GM04503 (cell line): ENCODE results near the gene ZFPM1.
"Not testable (repeated sequence)": the region's sequence is repeated elsewhere in the genome, so short reads cannot be mapped to it uniquely, and the experiment has no call there.

Experiments used
- DNase-seq: peaks from one replicate; pipeline ENCODE4 v3.0.0-alpha.2; 2012; ENCODE audit warnings: low read depth

ZFPM1 gene

DNA sequence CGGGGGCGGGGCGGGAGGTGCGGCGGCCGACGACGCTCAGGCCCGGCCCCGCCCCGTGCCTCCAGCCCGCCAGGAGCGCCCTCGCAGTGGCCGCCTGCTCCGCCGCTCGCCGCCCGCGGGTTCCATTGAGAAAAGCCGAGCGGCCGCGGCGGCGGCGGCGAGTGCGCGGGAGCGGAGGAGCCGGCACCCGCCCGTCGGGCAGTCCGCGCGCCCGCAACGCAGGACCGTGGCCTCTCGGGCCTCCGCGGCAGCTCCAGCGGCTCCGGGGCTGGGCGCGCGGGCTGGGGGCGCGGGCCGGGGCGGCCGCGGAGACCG is at the start of gene ZFPM1:
Gene ZFPM1, plus strand, starts transcription at position 64 of the 315 bp plus-strand sequence. CDS start 359 bp downstream, outside the sequence.
- no peak for DNase-seq

GRCh38 chr16:88403794-88404581 is 49.1 kb upstream of the ZFPM1 start:
- no peak for DNase-seq

DNA sequence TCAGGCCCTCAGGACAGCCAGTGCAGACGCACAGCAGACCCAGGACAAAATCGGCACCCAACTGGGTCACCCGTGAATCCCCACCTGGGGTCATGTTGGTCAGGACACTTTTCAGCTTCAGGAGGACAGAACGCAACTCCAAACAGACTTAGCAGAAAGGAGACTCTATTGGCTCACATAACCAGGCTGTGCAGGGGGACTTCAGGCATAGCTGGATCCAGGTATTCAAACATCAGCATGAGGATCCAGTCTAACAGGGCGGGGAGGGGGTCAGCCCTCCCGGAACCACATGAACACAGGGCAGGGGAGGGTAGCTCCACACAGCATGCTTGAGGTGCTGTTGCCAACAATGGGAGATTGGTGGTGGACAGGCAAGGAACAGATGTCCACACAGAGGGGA is 48.3 kb upstream of the ZFPM1 start:
- DNase-seq, result no peak

DNA sequence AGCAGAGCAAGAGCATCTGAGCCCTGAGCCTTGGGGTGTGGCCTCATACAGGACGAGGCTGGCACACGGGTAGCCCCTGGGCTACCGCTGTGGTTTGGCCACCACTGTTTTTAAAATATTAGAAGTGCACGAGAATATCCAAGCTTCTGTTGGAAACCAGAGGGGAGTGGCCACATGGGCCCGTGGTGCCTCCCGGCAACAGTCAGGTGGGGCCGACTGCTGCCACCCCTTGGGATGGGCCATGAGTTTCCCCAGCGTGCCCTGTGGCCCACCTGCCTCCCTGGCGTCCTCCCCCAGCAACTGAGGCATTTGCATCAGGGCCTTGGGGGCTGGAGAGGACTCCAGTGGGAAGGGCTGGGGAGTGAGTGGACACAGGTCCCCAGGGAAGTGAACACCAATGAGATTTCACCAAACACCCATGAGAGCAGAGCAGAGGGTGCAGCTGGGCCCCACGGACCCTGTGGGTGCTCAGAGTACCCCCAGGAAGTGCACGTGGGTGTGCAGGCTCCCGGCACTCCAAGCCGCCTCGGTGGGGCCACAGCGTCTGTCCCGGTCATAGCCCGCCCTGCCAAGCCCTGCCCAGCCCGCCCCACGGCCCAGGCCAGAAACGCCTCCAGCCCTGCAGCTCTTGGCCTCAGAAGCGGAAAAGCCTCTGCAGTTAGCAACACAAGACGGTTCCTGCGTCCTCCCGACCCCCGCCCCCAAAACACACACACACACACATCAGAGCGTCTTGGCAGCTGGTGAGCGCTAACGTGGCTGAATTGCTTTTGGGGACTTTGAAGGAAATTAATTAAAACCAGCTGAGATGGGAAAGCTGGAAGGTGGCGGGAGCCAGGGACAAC is 47.6 kb upstream of the ZFPM1 start:
- no peak for DNase-seq

GRCh38 chr16:88406096-88407041 is 46.7 kb upstream of the ZFPM1 start:
- no peak for DNase-seq

DNA sequence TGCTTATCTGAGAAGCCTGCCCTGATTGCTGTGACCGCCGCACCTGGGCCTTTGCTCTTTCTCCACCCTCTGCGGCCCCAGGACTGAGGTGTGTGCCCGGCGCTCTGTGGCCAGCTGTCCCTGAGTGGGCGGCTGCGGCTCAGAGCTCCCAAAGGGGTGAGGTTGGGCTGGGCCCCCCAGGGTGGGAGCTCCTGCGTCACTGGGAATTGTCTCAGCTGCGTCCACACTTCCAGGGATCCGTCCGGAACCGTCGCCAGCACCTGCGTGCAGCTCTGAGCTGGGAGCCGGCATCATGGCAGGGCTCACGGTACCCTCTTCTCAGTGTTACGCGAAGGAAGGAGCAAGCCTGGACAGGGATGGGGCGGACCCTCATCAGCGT is 46.0 kb upstream of the ZFPM1 start:
- no peak for DNase-seq

GRCh38 chr16:88407807-88408206 is 45.3 kb upstream of the ZFPM1 start:
- DNase-seq, result no peak

DNA sequence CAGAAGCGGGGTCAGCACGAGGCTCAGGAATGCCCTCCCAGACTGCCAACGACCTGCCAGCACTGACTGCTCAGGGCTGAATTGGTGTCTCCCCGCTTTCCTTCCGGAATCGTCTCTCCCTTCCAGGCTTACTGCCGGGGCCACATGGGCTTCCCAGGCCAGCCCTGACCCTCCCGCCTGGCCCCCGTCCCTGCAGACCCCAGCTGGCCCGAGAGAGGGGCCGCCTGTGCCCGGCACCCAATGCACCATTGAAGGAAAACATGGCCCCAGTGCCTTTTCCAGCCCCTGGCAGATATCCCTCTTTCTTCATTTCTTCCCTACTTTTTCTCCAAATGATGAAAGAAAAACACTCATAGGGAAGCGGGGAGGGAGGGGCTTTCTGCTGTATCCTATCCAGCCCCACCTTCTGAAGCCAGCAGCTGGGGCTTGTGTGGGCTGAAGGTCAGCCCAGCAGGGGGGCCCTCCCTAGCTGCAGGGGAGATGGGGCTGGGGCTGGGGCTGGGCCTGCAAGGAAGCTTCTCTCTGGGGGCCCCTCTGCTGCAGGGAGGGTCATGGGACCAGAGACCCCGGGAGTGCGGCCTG is 44.4 kb upstream of the ZFPM1 start:
- no peak for DNase-seq

- no peak for DNase-seq
Measured at GRCh38 chr16:88409296-88410065, 43.6 kb upstream of the ZFPM1 start.

- DNase-seq, result not testable (repeated sequence)
Measured at GRCh38 chr16:88410297-88410968, 42.6 kb upstream of the ZFPM1 start.

DNA sequence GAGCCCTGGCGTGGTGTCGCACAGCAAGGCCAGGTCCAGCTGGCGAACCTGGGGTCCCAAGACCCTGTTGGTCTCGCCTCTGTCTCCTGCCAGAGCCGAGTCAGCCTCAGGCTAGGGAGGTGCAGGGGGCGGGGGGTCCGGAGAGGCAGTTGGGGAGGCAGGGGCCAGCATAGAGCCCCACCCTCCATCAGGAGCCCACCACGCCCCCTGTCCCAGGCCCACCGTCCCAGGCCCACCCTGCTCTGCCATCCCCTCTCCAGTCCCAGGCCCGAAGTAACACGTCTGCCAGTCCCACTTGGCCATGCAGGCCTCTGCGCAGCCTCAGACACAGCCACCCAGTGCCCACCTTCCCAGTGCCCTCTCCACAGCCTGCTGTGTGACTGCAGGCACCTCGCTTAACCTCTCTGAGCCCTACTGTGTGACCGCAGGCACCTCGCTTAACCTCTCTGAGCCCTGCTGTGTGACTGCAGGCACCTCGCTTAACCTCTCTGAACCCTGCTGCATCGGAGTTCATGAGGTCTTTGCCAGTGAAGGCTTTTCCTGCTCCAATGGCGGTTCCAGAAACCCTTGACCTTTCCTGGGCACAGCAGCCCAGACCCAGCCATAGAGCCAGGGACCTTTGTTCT is 41.0 kb upstream of the ZFPM1 start:
- DNase-seq, result no peak

DNA sequence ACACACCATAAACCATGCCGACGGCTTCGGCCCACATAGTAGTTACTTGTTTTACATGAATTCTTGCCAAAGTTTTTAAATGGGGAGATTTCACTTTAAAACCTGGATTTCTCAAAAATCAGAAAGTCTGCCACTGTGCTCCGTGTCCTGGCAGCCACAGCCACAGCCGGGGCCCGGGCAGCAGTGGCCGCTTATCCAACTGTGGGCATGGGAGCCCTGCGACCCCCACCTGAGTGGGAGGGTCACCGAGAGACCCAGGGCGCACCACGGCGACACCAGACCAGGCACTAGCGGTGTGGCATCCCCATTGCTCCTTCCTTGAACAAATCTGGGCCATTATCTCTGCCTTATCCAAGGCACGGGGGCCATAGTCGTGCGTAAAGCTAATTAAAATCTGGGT is 40.3 kb upstream of the ZFPM1 start:
- no peak for DNase-seq

DNA sequence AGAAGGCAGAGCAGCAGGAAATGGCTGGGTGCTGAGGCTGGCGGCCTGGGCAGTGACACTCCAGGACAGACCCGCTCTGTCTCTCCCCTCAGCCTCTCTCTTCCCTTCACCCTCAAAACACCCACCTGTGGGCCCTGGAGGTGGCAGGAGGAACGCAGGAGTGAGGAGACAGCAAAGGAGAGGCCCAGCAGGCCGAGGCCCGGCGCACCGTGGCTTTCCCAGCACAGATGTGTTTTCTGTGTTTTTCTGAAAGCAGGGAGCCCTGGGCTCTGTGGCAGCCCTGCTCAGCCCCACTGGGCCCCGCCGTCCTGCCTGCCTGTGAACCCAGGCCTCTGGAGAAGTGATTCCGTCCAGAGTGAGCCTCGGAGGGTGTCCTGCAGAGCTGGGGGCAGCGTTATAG is 39.8 kb upstream of the ZFPM1 start:
- no peak for DNase-seq

GRCh38 chr16:88413631-88414030 is 39.4 kb upstream of the ZFPM1 start:
- no peak for DNase-seq

DNA sequence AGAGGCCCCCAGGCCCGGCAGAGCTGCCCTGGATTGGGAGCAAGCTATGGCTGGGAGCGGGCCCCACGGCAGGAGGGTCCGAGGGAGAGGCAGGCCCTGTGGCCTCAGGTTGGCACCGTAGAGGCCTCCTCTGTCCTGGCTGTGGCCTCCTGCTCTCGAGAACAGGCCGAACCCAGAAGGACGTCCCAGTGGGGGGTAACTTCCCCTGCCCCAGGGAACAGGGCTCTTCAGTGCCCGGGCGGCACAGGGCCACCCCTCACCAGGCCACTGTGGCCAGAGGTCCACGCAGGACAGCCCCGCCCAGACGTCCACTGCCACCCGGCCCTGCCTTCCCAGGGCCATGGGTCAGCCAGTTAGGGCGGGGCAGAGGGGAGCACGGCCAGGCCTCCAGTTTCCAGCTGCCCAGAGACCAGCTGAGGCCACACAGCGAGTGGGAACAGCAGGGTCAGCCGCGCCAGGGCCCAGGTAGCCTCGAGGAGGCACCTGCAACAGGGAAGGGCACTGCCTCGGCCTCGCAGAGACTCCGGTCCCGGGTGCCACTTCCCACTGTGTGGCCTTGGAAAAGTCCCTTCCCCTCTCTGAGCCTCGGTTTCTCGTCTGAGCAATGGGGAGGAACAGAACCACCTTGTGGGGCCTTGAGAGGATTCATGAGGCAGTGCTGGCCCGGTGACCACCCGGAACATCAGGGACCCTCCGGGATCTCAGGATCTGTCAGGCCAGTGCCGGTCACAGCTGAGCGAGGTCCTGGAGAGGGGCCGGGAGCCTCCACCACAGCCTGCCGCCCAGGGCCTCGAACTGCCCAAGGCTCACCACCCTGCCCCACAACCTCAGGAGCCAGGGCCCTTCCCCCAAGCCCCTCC is 38.3 kb upstream of the ZFPM1 start:
- no peak for DNase-seq

DNA sequence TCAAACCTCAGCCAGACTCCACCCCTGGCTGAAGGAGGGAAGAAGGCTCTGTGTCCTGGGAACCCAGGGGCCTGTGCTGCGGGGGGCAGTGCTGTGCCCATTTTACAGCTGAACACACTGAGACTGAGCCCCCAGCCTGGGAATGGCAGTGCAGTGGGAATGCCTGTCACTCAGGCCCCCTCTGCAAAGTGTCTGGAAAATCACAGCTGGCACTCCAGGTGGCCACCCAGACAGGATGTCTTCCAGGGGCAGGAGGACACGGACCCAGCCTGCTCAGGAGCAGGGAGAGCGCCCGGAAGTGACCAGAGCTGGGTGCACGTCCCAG is 37.7 kb upstream of the ZFPM1 start:
- DNase-seq, result no peak

DNA sequence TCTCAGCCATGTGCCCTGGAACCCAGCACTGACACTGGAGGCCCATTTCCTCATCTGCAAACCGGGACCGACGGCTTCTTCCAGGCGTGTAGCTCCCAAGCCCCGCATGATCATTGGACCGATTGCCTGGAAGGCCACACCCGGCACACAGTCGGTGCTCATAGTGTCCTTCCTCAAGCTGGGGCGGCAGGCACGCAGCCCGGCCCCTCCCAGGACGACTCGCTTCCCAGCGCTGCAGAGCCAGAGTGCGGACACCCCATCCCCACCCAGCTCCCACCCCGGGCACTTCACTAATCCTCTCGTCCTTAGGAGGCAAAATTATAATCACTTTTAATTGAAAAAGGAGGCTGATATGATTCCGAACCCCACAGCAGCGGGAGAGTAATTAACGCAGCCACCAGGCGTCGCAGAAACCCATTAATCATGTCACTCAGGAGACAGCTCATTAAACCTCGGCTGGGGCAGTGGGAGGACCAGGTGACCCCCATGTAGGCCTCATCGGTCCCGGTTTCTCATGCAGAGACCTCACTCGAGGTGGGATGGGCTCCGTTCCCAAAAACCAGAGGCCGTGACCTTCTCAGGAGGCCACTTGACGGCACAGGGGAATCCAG is 37.3 kb upstream of the ZFPM1 start:
- DNase-seq, result no peak

DNA sequence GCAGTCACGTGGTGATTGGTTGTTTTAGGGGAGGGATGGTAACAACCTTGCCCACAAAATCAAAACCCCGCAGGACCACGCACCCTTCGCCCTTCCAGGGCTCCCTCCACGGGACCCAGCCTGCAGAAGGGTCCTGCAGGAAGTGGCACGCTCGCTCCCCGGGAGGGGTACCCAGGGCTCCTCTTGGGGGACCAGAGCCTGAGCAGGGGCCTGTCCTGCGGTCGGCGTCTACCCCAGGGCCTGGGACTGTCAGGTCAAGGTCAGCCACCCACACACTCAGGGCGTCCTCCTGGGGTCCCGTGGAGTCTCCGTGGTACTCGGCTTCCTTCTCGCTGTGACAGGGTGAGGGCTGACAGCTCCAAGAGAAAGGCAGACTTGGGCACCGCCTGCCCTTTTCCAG is 36.4 kb upstream of the ZFPM1 start:
- DNase-seq, result no peak
